KMS-11 (cell line): ENCODE measurements around the gene CEACAM20.
"Not testable (repeated sequence)": the region's sequence is repeated elsewhere in the genome, so short reads cannot be mapped to it uniquely, and the experiment has no call there.

ENCODE experiments used
- H2AFZ ChIP-seq: fragments of 200-600 bp; sonication (generic); 2 replicates; pipeline ENCODE4 v1.6.1; 2016; ENCODE audit warnings: antibody characterized with exemption, mixed run types, low read depth
- H3K27ac ChIP-seq: fragments of 200-600 bp; sonication (generic); 2 replicates; pipeline ENCODE4 v1.6.1; 2016; ENCODE audit warnings: mild to moderate bottlenecking, mixed run types
- H3K27me3 ChIP-seq: fragments of 200-600 bp; sonication (generic); 2 replicates; pipeline ENCODE4 v1.6.1; 2017; ENCODE audit warnings: mild to moderate bottlenecking, low read depth, mixed run types, moderate library complexity; ENCODE audit not compliant: insufficient read depth
- H3K36me3 ChIP-seq: fragments of 200-600 bp; sonication (generic); 2 replicates; pipeline ENCODE4 v1.6.1; 2017; ENCODE audit warnings: mild to moderate bottlenecking, mixed run types; ENCODE audit not compliant: insufficient read depth
- H3K4me1 ChIP-seq: fragments of 200-600 bp; sonication (generic); 2 replicates; pipeline ENCODE4 v1.6.1; 2016; ENCODE audit warnings: mild to moderate bottlenecking, low read depth, mixed run types; ENCODE audit not compliant: poor library complexity, severe bottlenecking
- H3K4me2 ChIP-seq: fragments of 200-600 bp; sonication (generic); 2 replicates; pipeline ENCODE4 v1.7.0; 2016; ENCODE audit warnings: mild to moderate bottlenecking, mixed run types
- H3K4me3 ChIP-seq: fragments of 200-600 bp; sonication (generic); IDR thresholded peaks from 2 replicates; pipeline ENCODE4 v1.6.1; 2017; ENCODE audit warnings: low read depth, low read length, mixed read lengths; ENCODE audit not compliant: insufficient read depth
- H3K79me2 ChIP-seq: fragments of 200-600 bp; sonication (generic); 2 replicates; pipeline ENCODE4 v1.6.1; 2016; ENCODE audit warnings: low read depth, mixed run types; ENCODE audit not compliant: insufficient read depth
- H3K9ac ChIP-seq: fragments of 200-600 bp; sonication (generic); 2 replicates; pipeline ENCODE4 v1.6.1; 2016; ENCODE audit warnings: mild to moderate bottlenecking, mixed run types
- H4K20me1 ChIP-seq: fragments of 200-600 bp; sonication (generic); 2 replicates; pipeline ENCODE4 v1.6.1; 2016; ENCODE audit warnings: mild to moderate bottlenecking, mixed run types; ENCODE audit not compliant: insufficient read depth
- TF ChIP-seq, protein P1 (sequence below): fragments of 200-600 bp; sonication (generic); conservative IDR thresholded peaks from 2 replicates; pipeline ENCODE4 v1.6.1; 2017; ENCODE audit warnings: low read depth, mild to moderate bottlenecking, antibody characterized with exemption, low read length, moderate library complexity, mixed read lengths

The CEACAM20 gene

DNA sequence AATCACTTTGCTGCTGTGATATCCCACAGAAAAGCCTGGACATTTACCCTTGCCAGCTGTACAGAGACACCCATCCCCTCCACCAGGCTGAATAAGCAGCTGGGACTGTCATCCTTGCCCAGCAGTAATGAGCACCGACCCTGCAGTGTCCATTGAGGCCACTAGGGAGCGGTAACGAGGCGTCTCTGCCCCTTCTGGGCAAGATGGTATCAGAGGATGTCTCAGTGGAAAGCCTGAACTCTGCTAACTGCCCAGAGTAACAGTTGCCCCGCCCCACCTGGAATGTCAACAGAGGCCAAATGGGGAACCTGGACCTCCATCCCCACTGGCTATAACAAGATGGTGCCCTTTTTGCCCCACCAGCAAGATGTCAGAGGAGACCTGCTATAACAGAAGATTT lies 22.8 kb upstream of the CEACAM20 start:
- TF ChIP-seq, protein P1, sequence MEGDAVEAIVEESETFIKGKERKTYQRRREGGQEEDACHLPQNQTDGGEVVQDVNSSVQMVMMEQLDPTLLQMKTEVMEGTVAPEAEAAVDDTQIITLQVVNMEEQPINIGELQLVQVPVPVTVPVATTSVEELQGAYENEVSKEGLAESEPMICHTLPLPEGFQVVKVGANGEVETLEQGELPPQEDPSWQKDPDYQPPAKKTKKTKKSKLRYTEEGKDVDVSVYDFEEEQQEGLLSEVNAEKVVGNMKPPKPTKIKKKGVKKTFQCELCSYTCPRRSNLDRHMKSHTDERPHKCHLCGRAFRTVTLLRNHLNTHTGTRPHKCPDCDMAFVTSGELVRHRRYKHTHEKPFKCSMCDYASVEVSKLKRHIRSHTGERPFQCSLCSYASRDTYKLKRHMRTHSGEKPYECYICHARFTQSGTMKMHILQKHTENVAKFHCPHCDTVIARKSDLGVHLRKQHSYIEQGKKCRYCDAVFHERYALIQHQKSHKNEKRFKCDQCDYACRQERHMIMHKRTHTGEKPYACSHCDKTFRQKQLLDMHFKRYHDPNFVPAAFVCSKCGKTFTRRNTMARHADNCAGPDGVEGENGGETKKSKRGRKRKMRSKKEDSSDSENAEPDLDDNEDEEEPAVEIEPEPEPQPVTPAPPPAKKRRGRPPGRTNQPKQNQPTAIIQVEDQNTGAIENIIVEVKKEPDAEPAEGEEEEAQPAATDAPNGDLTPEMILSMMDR, result peak; percentile 72
- Histone ChIP-seq H4K20me1 (no peaks in the 10 kb centered on the region), H3K27ac (no peak overlapping the region), H3K4me1 (no peaks in the 10 kb centered on the region), H3K79me2 (no peaks in the 10 kb centered on the region), H3K4me3 (no peak overlapping the region), H3K4me2 (no peak overlapping the region), H3K27me3 (no peaks in the 10 kb centered on the region), H2AFZ (no peak overlapping the region), H3K36me3 (no peaks in the 10 kb centered on the region), H3K9ac (no peak overlapping the region)

DNA sequence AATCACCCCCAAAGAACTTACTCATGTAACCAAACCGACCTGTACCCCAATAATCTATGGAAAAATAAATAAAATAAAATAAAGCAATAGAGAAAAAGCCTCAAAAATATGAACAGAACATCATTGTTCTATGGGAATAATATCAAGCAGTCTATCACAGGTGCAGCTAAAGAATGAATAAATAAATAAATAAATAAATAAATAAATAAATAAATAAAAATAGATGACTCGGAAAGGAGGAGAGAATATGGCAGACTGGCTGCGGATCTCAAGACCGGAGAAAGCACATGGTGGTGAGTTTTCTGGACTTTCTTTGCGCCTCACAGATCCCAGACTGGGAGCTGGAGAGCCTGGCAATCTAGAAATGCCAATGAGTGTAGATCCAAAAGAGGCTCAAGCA lies 22.4 kb upstream of the CEACAM20 start:
- no peaks in the 10 kb centered on the region for H3K27me3 ChIP-seq
- no peak overlapping the region for H3K4me3 ChIP-seq
- no peak overlapping the region for H2AFZ ChIP-seq
- no peak overlapping the region for H3K27ac ChIP-seq
- H3K4me2 ChIP-seq, result no peak overlapping the region
- TF ChIP-seq, protein P1, result no peak
- no peak overlapping the region for H3K9ac ChIP-seq
- H3K79me2 ChIP-seq, result no peaks in the 10 kb centered on the region
- no peaks in the 10 kb centered on the region for H3K36me3 ChIP-seq
- no peaks in the 10 kb centered on the region for H4K20me1 ChIP-seq
- H3K4me1 ChIP-seq, result no peaks in the 10 kb centered on the region

DNA sequence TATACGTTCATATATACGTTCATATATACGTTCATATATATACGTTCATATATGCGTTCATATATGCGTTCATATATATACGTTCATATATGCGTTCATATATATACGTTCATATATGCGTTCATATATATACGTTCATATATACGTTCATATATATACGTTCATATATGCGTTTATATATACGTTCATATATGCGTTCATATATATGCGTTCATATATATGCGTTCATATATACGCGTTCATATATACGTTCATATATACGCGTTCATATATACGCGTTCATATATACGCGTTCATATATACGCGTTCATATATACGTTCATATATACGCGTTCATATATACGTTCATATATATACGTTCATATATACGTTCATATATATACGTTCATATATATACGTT lies 21.5 kb upstream of the CEACAM20 start:
- not testable (repeated sequence) for H3K27ac ChIP-seq, H3K4me3 ChIP-seq, H4K20me1 ChIP-seq, H3K4me2 ChIP-seq, H2AFZ ChIP-seq, H3K4me1 ChIP-seq, H3K79me2 ChIP-seq, H3K27me3 ChIP-seq, H3K36me3 ChIP-seq, H3K9ac ChIP-seq

DNA sequence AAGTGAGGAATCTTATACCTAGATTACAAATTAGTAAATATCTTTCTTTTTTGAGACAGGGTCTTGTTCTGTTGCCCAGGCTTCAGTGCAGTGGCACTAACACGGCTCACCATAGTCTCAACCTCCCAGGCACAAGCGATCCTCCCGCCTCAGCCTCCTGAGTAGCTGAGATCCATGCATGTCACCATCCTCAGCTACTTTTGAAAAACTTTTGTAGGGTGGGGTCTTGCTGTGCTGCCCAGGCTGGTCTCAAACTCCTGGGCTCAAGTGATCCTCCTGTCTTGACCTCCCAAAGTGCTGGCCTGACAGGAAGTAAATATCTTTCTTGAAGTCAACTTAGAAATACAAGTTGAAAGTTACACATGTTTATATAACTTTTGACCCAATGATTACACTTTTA lies 20.0 kb upstream of the CEACAM20 start:
- no peak overlapping the region for H3K4me3 ChIP-seq
- H3K9ac ChIP-seq, result no peak overlapping the region
- no peak overlapping the region for H3K4me2 ChIP-seq
- H3K4me1 ChIP-seq, result no peaks in the 10 kb centered on the region
- TF ChIP-seq, protein P1, result no peak
- no peaks in the 10 kb centered on the region for H3K36me3 ChIP-seq
- no peak overlapping the region for H2AFZ ChIP-seq
- no peaks in the 10 kb centered on the region for H3K27me3 ChIP-seq
- H4K20me1 ChIP-seq, result no peaks in the 10 kb centered on the region
- no peaks in the 10 kb centered on the region for H3K79me2 ChIP-seq
- no peak overlapping the region for H3K27ac ChIP-seq

DNA sequence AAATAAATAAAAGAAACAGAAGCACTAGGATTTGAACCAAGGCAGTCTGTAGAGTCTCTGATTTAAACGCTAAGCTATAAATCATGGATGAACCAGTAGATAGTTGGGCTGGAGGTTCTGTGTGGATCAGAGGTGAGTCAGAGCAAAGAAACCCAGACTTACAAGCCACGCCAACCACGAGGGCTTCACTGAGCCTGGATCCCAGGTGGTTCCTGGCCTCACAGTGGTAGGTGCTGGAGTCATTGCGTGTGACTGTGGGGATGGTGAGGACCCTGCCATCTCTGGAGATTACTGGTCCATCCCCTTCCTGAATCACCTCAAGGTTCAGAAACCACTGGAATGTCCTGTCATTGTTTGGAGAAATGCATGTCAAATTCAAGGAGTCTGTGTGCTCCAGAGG lies 19.3 kb upstream of the CEACAM20 start:
- Histone ChIP-seq H4K20me1 (no peaks in the 10 kb centered on the region), H3K4me1 (no peaks in the 10 kb centered on the region), H3K27ac (no peak overlapping the region), H2AFZ (no peak overlapping the region), H3K36me3 (no peaks in the 10 kb centered on the region), H3K4me2 (no peak overlapping the region), H3K79me2 (no peaks in the 10 kb centered on the region), H3K27me3 (no peaks in the 10 kb centered on the region), H3K4me3 (no peak overlapping the region), H3K9ac (no peak overlapping the region)
- TF ChIP-seq, protein P1, result no peak
